ENCODE data around the gene HPRT1. TPM values are rescaled to one million over a fixed set of nuclear protein-coding genes. Genes with fewer than 3 reads are reported as not detected.
"Not testable (repeated sequence)": the region's sequence is repeated elsewhere in the genome, so short reads cannot be mapped to it uniquely, and the experiment has no call there.

Gene HPRT1
- total RNA-seq, 1 experiment from 2014 or later = 48.0 TPM

GRCh38 chrX:134462927-134463326 is 3.0 kb downstream of the HPRT1 start:
- H3K4me1 ChIP-seq = peaks cover 5% of the 10 kb centered on the region; the same call in 1 of the 2 replicates
- H3K27me3 Mint-ChIP-seq (ENCODE audit: insufficient read depth, unreplicated experiment) = no peaks in the 10 kb centered on the region
- ChIA-PET CTCF (interaction anchor here (0.6 kb wide), 1 partner anchor 45 kb away, joined by 5 read pairs; no protein-coding TSS in a partner anchor), POLR2A (no interaction called here)
- H3K4me3 Mint-ChIP-seq (ENCODE audit: unreplicated experiment) = no peak overlapping the region
- H3K36me3 Mint-ChIP-seq (ENCODE audit: insufficient read depth, unreplicated experiment) = no peaks in the 10 kb centered on the region
- TF ChIP-seq CTCF (IDR thresholded peaks at IDR 0.05; ENCODE audit: insufficient read depth in 1 of 2, low read depth in 1 of 2, low read length in 1 of 2, severe bottlenecking in 1 of 2, unreplicated experiment in 1 of 2) = no peak
- intact Hi-C loops (cut with micrococcal nuclease; ENCODE audit: unreplicated experiment) = no loop called here
- H3K27ac Mint-ChIP-seq (ENCODE audit: unreplicated experiment) = no peak overlapping the region
- BruUV-seq (replicated peaks) = no TSS peak
- no peak for DNase-seq
- H3K9me3 ChIP-seq = no peaks in the 10 kb centered on the region
- H3K27me3 ChIP-seq (replicated peaks; ENCODE audit: control insufficient read depth, insufficient read depth, low read length) = no peaks in the 10 kb centered on the region
- H3K4me1 Mint-ChIP-seq (ENCODE audit: low read depth, unreplicated experiment) = no peaks in the 10 kb centered on the region
- H3K4me3 ChIP-seq (ENCODE audit: low read depth, low read length) = no peak overlapping the region
- H3K9me3 Mint-ChIP-seq (ENCODE audit: unreplicated experiment) = no peaks in the 10 kb centered on the region
- H3K36me3 ChIP-seq (ENCODE audit: control insufficient read depth, insufficient read depth, low read length) = no peaks in the 10 kb centered on the region

- H3K4me1 Mint-ChIP-seq (ENCODE audit: low read depth, unreplicated experiment); H3K27me3 ChIP-seq (replicated peaks; ENCODE audit: control insufficient read depth, insufficient read depth, low read length); intact Hi-C loops (cut with micrococcal nuclease; ENCODE audit: unreplicated experiment); H3K9me3 ChIP-seq; H3K4me3 ChIP-seq (ENCODE audit: low read depth, low read length); BruUV-seq (replicated peaks); DNase-seq; H3K36me3 ChIP-seq (ENCODE audit: control insufficient read depth, insufficient read depth, low read length); H3K27ac Mint-ChIP-seq (ENCODE audit: unreplicated experiment); H3K27me3 Mint-ChIP-seq (ENCODE audit: insufficient read depth, unreplicated experiment); H3K4me1 ChIP-seq; POLR2A ChIA-PET; H3K9me3 Mint-ChIP-seq (ENCODE audit: unreplicated experiment); H3K4me3 Mint-ChIP-seq (ENCODE audit: unreplicated experiment); H3K36me3 Mint-ChIP-seq (ENCODE audit: insufficient read depth, unreplicated experiment): not testable (repeated sequence)
- CTCF ChIA-PET = interaction anchor here (0.7 kb wide), 1 partner anchor 299 kb away, joined by 3 read pairs; no protein-coding TSS in a partner anchor
Measured at GRCh38 chrX:134464453-134464852, 4.5 kb downstream of the HPRT1 start.

GRCh38 chrX:134469486-134469885 is 9.5 kb downstream of the HPRT1 start:
- H3K36me3 ChIP-seq (ENCODE audit: control insufficient read depth, insufficient read depth, low read length) = no peaks in the 10 kb centered on the region
- no peaks in the 10 kb centered on the region for H3K36me3 Mint-ChIP-seq (ENCODE audit: insufficient read depth, unreplicated experiment)
- H3K4me1 Mint-ChIP-seq (ENCODE audit: low read depth, unreplicated experiment) = no peaks in the 10 kb centered on the region
- no peaks in the 10 kb centered on the region for H3K9me3 ChIP-seq
- ChIA-PET CTCF (no interaction called here), POLR2A (no interaction called here)
- H3K27me3 Mint-ChIP-seq (ENCODE audit: insufficient read depth, unreplicated experiment) = no peaks in the 10 kb centered on the region
- H3K27me3 ChIP-seq (replicated peaks; ENCODE audit: control insufficient read depth, insufficient read depth, low read length) = no peaks in the 10 kb centered on the region
- H3K27ac Mint-ChIP-seq (ENCODE audit: unreplicated experiment) = no peak overlapping the region
- no TSS peak for BruUV-seq (replicated peaks)
- H3K4me3 Mint-ChIP-seq (ENCODE audit: unreplicated experiment) = no peak overlapping the region
- no peaks in the 10 kb centered on the region for H3K4me1 ChIP-seq
- no peak for TF ChIP-seq CTCF (IDR thresholded peaks at IDR 0.05; ENCODE audit: insufficient read depth in 1 of 2, low read depth in 1 of 2, low read length in 1 of 2, severe bottlenecking in 1 of 2, unreplicated experiment in 1 of 2)
- no peak for DNase-seq
- H3K4me3 ChIP-seq (ENCODE audit: low read depth, low read length) = no peak overlapping the region
- no peaks in the 10 kb centered on the region for H3K9me3 Mint-ChIP-seq (ENCODE audit: unreplicated experiment)
- intact Hi-C loops (cut with micrococcal nuclease; ENCODE audit: unreplicated experiment) = no loop called here

GRCh38 chrX:134470013-134470412 is 10.0 kb downstream of the HPRT1 start:
- DNase-seq = no peak
- H3K36me3 ChIP-seq (ENCODE audit: control insufficient read depth, insufficient read depth, low read length) = no peaks in the 10 kb centered on the region
- BruUV-seq (replicated peaks) = no TSS peak
- intact Hi-C loops (cut with micrococcal nuclease; ENCODE audit: unreplicated experiment) = no loop called here
- no peaks in the 10 kb centered on the region for H3K4me1 ChIP-seq
- no peak overlapping the region for H3K4me3 Mint-ChIP-seq (ENCODE audit: unreplicated experiment)
- H3K4me3 ChIP-seq (ENCODE audit: low read depth, low read length) = no peak overlapping the region
- no peaks in the 10 kb centered on the region for H3K9me3 ChIP-seq
- no peaks in the 10 kb centered on the region for H3K27me3 ChIP-seq (replicated peaks; ENCODE audit: control insufficient read depth, insufficient read depth, low read length)
- POLR2A ChIA-PET = no interaction called here
- TF ChIP-seq CTCF (IDR thresholded peaks at IDR 0.05; ENCODE audit: insufficient read depth in 1 of 2, low read depth in 1 of 2, low read length in 1 of 2, severe bottlenecking in 1 of 2, unreplicated experiment in 1 of 2) = no peak
- no peaks in the 10 kb centered on the region for H3K27me3 Mint-ChIP-seq (ENCODE audit: insufficient read depth, unreplicated experiment)
- no peaks in the 10 kb centered on the region for H3K36me3 Mint-ChIP-seq (ENCODE audit: insufficient read depth, unreplicated experiment)
- no peaks in the 10 kb centered on the region for H3K9me3 Mint-ChIP-seq (ENCODE audit: unreplicated experiment)
- no peaks in the 10 kb centered on the region for H3K4me1 Mint-ChIP-seq (ENCODE audit: low read depth, unreplicated experiment)
- CTCF ChIA-PET = no interaction called here
- no peak overlapping the region for H3K27ac Mint-ChIP-seq (ENCODE audit: unreplicated experiment)
